Mammary microvascular endothelial cell (primary cell): Measurements from ENCODE around the gene ARHGEF11. TPM values are rescaled to one million over a fixed set of nuclear protein-coding genes. Genes with fewer than 3 reads are reported as not detected.

ENCODE experiments used
- total RNA-seq: library from RNA; depleted of rRNA; stranded (reverse); fragments of >200 nt; gene quantifications from 2 replicates; pipeline ENCODE4 v1.2.3, GENCODE V29; 2015

Gene ARHGEF11, protein sequence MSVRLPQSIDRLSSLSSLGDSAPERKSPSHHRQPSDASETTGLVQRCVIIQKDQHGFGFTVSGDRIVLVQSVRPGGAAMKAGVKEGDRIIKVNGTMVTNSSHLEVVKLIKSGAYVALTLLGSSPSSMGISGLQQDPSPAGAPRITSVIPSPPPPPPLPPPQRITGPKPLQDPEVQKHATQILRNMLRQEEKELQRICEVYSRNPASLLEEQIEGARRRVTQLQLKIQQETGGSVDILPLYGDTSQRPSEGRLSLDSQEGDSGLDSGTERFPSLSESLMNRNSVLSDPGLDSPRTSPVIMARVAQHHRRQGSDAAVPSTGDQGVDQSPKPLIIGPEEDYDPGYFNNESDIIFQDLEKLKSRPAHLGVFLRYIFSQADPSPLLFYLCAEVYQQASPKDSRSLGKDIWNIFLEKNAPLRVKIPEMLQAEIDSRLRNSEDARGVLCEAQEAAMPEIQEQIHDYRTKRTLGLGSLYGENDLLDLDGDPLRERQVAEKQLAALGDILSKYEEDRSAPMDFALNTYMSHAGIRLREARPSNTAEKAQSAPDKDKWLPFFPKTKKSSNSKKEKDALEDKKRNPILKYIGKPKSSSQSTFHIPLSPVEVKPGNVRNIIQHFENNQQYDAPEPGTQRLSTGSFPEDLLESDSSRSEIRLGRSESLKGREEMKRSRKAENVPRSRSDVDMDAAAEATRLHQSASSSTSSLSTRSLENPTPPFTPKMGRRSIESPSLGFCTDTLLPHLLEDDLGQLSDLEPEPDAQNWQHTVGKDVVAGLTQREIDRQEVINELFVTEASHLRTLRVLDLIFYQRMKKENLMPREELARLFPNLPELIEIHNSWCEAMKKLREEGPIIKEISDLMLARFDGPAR (N-terminal part only)
- total RNA-seq = 12.2 and 14.2 TPM in 2 replicates

GRCh38 chr1:157045250-157046218 is at the start of gene ARHGEF11:
TSS of gene ARHGEF11 (minus strand) at chr1:157045742. CDS start at chr1:157044330, 1,412 bp downstream.

DNA sequence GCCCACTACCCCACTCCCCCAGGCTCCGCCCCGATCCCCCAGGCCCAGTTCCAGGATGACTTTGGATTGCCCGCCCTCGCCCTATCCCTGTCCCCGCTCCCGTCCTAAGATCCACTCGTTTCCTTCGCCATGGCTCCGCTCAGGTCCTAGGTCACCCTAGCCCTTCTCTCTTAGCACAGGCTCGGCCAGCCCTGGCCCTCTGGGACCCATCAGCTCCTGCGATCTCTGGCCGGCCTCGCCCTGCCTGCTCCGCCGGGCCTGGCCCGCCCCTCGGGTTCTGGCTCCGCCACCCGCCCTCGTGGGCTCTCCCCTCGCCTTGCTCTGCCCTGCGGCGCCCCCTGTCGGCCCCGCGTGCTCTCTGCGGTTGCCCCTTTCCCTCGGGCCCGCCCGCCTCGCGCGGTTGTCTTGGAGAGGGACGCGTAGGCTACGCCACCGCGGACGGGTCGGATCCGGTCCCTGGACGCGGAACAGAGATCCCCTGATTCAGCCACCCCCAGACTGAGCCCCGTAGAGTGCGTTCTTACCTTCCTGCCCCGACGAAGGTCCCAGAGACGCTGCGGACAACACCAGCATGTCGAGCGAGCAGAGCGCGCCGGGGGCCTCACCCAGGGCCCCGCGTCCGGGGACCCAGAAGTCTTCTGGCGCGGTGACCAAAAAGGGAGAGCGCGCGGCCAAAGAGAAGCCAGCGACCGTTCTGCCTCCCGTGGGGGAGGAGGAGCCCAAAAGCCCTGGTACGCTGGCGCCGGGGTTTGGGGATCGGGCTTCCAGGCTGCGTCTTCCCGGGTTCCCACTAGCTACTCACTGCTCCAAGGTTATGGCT is 125.1 kb downstream of the ARHGEF11 start, which contains the start of gene LRRC71:
TSS of gene LRRC71 (plus strand) at position 400 of the 820 bp plus-strand sequence. CDS start at position 572, 172 bp downstream.

DNA sequence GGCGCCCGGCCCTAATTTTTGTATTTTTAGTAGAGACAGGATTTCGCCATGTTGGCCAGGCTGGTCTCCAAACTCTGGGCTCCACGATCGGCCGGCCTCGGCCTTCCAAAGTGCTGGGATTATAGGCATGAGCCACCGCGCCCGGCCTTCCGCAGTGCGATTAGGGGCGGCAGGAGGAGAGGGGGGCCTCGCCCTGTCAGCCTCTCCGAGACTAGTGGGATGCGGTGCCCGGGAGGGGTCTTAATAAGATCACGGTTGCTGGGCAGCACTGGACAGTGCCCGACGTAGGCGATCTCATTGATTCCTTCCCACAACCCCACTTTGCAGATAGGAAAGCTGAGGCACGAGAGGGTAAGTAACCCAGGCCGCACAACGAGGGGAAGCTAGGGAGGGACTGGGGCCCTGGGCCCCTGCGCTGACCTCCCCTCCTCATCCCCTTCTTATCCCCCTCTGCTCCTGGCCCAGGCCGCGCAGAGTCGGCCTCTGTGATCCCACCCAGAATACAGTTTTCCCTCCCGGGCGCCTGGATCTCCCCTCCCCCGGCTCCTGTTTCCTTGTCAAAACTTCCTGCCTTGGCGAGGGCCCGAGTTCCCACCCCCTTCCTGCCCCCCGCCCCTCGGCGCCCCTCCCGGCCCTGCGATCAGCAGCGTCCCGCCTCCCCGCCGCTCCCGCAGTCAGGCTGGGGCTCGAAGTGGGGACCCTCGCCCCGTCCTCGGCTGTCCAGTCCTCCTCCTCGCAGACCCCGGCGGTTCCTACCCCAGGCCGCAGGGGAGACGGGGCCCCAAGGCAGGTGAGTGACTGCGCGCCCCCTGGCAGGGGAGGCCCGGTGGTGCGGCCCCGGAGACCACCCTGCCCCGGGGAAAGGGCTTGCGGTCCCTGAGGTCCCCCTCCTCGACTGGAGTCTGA is 152.2 kb downstream of the ARHGEF11 start, which contains the start of gene PEAR1:
TSS of gene PEAR1 (plus strand) at position 671 of the 906 bp plus-strand sequence. CDS start 10,209 bp downstream, outside the sequence.

Other genes starting within 250 kb of the ARHGEF11 start
- gene SH2D2A, start 228.9 kb downstream of the ARHGEF11 start, total RNA-seq = 0.33 and 0.98 TPM in 2 replicates
- not detected in 2 replicates for gene INSRR, start 186.6 kb downstream of the ARHGEF11 start, total RNA-seq
- not detected in 2 replicates for gene NTRK1, start 184.9 kb downstream of the ARHGEF11 start, total RNA-seq
- gene PEAR1, start 152.0 kb downstream of the ARHGEF11 start, total RNA-seq = 46.7 and 49.8 TPM in 2 replicates
- gene LRRC71, start 125.1 kb downstream of the ARHGEF11 start, total RNA-seq = 0.34 TPM in 1 of 2 replicates, not detected in the other
- gene ETV3L, start 54.1 kb upstream of the ARHGEF11 start, total RNA-seq = not detected in 2 replicates
- gene ETV3, start 92.7 kb upstream of the ARHGEF11 start, total RNA-seq = 9.0 and 9.2 TPM in 2 replicates